ENCODE data around the gene RPTOR.

RPTOR gene

DNA sequence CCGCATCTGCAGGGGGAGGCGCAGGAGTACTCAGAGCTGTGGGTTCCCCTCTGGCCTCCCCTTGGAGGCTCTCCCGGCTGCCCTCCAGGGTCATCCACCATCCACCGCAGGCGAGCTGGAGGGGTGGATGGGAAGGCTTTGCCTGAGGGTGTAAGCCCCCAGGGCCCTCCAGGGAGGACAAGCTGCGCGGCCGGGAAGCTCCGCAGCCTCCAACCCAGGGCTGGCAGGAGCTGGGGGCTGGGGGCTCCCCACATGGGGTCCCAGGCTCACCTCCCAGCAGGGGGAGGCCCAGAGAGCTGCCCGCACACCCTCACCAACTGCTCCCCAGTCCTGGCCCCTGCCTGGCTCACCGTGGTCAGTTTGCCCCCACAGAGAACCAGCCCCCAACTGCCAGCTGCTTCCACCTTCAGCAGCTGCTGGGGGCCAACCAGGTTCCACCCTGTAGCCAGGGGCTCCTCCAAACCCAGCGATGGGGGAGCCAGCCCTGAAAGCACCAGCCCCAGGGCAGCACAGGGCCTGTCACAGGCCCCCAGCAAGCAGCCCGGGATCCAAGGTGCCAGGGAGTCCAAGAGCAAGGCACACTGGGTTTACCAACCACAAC lies 427.2 kb downstream of the RPTOR start:
- Histone ChIP-seq H3K9ac (ENCODE audit: low read length in 5 of 5) (no peak overlapping the region), H3K27me3 (ENCODE audit: control insufficient read depth in 5 of 5, insufficient read depth in 4 of 5, low read length in 5 of 5) (peaks cover 16 to 27% (median 24%) of the 10 kb centered on the region in 5 donors), H3K9me3 (ENCODE audit: control insufficient read depth in 5 of 5, low read length in 5 of 5) (no peaks in the 10 kb centered on the region), H3K4me3 (ENCODE audit: low read depth in 1 of 5, low read length in 5 of 5) (no peak overlapping the region), H3K4me1 (ENCODE audit: control insufficient read depth in 5 of 5, insufficient read depth in 5 of 5, low read length in 5 of 5) (peaks cover 10 to 30% (median 26%) of the 10 kb centered on the region in 5 donors), H3K36me3 (ENCODE audit: control insufficient read depth in 5 of 5, insufficient read depth in 5 of 5, low read length in 5 of 5) (no peaks in the 10 kb centered on the region), H3K27ac (ENCODE audit: low read depth, low read length) (no peak overlapping the region)

DNA sequence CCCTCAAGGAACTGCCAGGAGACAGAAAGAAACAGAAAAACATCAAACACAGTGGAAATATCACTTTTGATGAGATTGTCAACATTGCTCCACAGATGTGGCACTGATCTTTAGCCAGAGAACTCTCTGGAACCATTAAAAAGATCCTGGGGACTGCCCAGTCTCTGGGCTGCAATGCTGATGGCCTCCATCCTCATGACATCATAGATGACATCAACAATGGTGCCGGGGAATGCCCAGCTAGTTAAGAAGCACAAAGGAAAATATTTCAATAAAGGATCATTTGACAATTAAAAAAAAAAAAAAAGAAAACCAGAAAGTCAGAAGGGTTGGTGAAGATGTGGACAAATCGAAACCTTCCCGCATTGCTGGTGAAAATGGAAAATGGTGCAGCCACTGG lies 432.1 kb downstream of the RPTOR start:
- H3K4me1 ChIP-seq (ENCODE audit: control insufficient read depth in 5 of 5, insufficient read depth in 5 of 5, low read length in 5 of 5) = peaks cover 0 to 19% (median 3%) of the 10 kb centered on the region in 5 donors
- no peaks in the 10 kb centered on the region for H3K36me3 ChIP-seq (ENCODE audit: control insufficient read depth in 5 of 5, insufficient read depth in 5 of 5, low read length in 5 of 5)
- H3K27me3 ChIP-seq (ENCODE audit: control insufficient read depth in 5 of 5, insufficient read depth in 4 of 5, low read length in 5 of 5) = peaks cover 0 to 27% (median 16%) of the 10 kb centered on the region in 5 donors
- no peak overlapping the region for H3K27ac ChIP-seq (ENCODE audit: low read depth, low read length)
- no peak overlapping the region for H3K4me3 ChIP-seq (ENCODE audit: low read depth in 1 of 5, low read length in 5 of 5)
- H3K9me3 ChIP-seq (ENCODE audit: control insufficient read depth in 5 of 5, low read length in 5 of 5) = no peaks in the 10 kb centered on the region
- no peak overlapping the region for H3K9ac ChIP-seq (ENCODE audit: low read length in 5 of 5)

GRCh38 chr17:80977172-80977571 lies 432.5 kb downstream of the RPTOR start:
- Histone ChIP-seq H3K36me3 (ENCODE audit: control insufficient read depth in 5 of 5, insufficient read depth in 5 of 5, low read length in 5 of 5) (no peaks in the 10 kb centered on the region), H3K9me3 (ENCODE audit: control insufficient read depth in 5 of 5, low read length in 5 of 5) (no peaks in the 10 kb centered on the region), H3K4me1 (ENCODE audit: control insufficient read depth in 5 of 5, insufficient read depth in 5 of 5, low read length in 5 of 5) (peaks cover 0 to 23% (median 3%) of the 10 kb centered on the region in 5 donors), H3K4me3 (ENCODE audit: low read depth in 1 of 5, low read length in 5 of 5) (no peak overlapping the region), H3K27ac (ENCODE audit: low read depth, low read length) (no peak overlapping the region), H3K27me3 (ENCODE audit: control insufficient read depth in 5 of 5, insufficient read depth in 4 of 5, low read length in 5 of 5) (peaks cover 0 to 29% (median 15%) of the 10 kb centered on the region in 5 donors), H3K9ac (ENCODE audit: low read length in 5 of 5) (no peak overlapping the region)

GRCh38 chr17:80978499-80979497 lies 434.2 kb downstream of the RPTOR start:
- peaks cover 0 to 23% (median 3%) of the 10 kb centered on the region in 5 donors for H3K4me1 ChIP-seq (ENCODE audit: control insufficient read depth in 5 of 5, insufficient read depth in 5 of 5, low read length in 5 of 5)
- no peaks in the 10 kb centered on the region for H3K9me3 ChIP-seq (ENCODE audit: control insufficient read depth in 5 of 5, low read length in 5 of 5)
- no peak overlapping the region for H3K4me3 ChIP-seq (ENCODE audit: low read depth in 1 of 5, low read length in 5 of 5)
- peaks cover 0 to 29% (median 14%) of the 10 kb centered on the region in 5 donors for H3K27me3 ChIP-seq (ENCODE audit: control insufficient read depth in 5 of 5, insufficient read depth in 4 of 5, low read length in 5 of 5)
- H3K36me3 ChIP-seq (ENCODE audit: control insufficient read depth in 5 of 5, insufficient read depth in 5 of 5, low read length in 5 of 5) = no peaks in the 10 kb centered on the region
- H3K27ac ChIP-seq (ENCODE audit: low read depth, low read length) = no peak overlapping the region
- no peak overlapping the region for H3K9ac ChIP-seq (ENCODE audit: low read length in 5 of 5)

DNA sequence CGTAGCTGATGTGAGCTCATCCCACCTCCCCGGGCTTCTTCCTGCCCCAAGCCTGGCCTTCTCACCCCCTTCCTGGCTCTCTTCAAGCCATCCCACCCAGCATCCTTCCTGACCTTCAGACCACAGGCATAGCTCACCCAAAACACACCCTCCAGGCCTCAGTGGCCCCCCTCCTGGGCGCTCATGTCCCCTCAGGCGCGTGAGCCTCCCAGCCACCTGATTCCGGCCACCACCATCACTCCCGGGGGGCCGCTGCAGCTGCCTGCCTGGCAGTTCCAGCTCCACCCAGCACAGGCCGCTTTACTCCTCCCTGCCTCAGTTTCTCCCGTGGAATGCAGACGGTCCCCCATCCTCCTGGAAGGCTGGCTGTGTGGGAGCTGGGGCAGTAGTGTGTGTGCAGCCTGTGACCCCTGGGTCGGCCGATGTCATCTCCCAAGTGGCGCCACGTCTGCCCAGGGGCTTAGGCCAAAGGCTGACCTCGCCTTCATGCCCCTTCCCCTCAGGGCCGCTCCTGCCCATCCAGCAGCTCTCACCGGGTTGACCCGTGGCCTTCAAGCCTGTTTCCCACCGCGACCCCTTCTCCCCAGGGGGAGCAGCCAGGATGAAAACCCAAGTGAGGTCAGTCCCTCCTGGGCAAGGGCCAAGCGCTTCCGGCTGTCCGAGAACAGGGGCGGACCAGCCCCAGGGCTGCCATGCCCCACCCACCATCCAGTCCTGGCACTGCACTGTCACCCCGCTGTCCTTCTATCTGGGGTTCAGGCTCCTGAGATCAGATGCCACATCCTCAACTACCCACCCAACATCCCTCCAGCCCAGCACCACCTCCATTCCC lies 435.1 kb downstream of the RPTOR start:
- H3K9ac ChIP-seq (ENCODE audit: low read length in 5 of 5) = no peak overlapping the region

GRCh38 chr17:80980397-80981061 lies 435.9 kb downstream of the RPTOR start:
- Histone ChIP-seq H3K27ac (ENCODE audit: low read depth, low read length) (no peak overlapping the region), H3K27me3 (ENCODE audit: control insufficient read depth in 5 of 5, insufficient read depth in 4 of 5, low read length in 5 of 5) (peaks cover 0 to 29% (median 14%) of the 10 kb centered on the region in 5 donors), H3K9ac (ENCODE audit: low read length in 5 of 5) (no peak overlapping the region), H3K4me3 (ENCODE audit: low read depth in 1 of 5, low read length in 5 of 5) (no peak overlapping the region), H3K36me3 (ENCODE audit: control insufficient read depth in 5 of 5, insufficient read depth in 5 of 5, low read length in 5 of 5) (no peaks in the 10 kb centered on the region), H3K9me3 (ENCODE audit: control insufficient read depth in 5 of 5, low read length in 5 of 5) (no peaks in the 10 kb centered on the region), H3K4me1 (ENCODE audit: control insufficient read depth in 5 of 5, insufficient read depth in 5 of 5, low read length in 5 of 5) (peaks cover 0 to 27% (median 3%) of the 10 kb centered on the region in 5 donors)

More for the DNA sequence above, 435.1 kb downstream of the RPTOR start:
- peaks cover 0 to 29% (median 14%) of the 10 kb centered on the region in 5 donors for H3K27me3 ChIP-seq (ENCODE audit: control insufficient read depth in 5 of 5, insufficient read depth in 4 of 5, low read length in 5 of 5)
- H3K27ac ChIP-seq (ENCODE audit: low read depth, low read length) = no peak overlapping the region
- H3K9me3 ChIP-seq (ENCODE audit: control insufficient read depth in 5 of 5, low read length in 5 of 5) = no peaks in the 10 kb centered on the region
- H3K4me1 ChIP-seq (ENCODE audit: control insufficient read depth in 5 of 5, insufficient read depth in 5 of 5, low read length in 5 of 5) = peaks cover 0 to 27% (median 3%) of the 10 kb centered on the region in 5 donors
- no peak overlapping the region for H3K4me3 ChIP-seq (ENCODE audit: low read depth in 1 of 5, low read length in 5 of 5)
- no peaks in the 10 kb centered on the region for H3K36me3 ChIP-seq (ENCODE audit: control insufficient read depth in 5 of 5, insufficient read depth in 5 of 5, low read length in 5 of 5)

DNA sequence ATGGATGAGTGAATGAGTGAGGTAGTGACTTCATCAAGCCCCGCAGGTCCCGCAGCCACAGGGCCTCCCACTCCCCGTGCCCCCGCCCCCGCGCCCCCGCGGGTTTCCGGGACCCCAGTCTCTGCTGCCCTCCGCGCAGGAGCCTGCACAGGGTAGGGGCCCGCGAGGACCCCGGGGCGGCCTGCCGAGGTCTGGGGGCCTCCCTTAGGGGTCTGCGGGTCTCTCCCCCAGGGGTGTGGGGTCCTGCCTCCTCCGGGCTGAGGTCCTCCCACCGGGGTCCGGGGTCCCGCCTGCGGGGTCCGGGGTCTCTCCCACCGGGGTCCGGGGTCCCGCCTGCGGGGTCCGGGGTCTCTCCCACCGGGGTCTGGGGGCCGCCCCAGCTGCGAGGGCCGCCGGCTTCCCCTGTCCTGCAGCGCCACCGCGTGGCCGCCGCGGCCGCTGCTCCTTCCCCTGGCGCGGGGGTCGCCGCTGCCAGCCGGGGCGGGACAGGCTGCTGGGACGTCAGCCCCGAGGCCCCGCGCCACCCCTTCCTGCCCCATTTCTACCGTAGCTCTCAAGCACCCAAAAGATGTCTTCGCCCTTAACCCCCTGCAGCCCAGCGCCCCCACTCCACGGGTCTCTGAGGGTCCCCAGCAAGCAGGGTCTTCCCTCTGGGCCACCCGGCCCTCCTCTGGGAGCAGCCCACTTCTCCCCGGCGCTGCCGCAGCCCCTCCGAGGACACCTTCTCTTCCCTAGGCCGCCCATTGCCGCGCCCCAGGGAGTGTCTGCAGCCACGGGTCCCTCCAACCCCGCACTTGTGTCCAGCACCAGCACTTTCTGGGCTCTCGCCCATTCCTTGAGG lies 436.6 kb downstream of the RPTOR start:
- Histone ChIP-seq H3K9me3 (ENCODE audit: control insufficient read depth in 5 of 5, low read length in 5 of 5) (no peaks in the 10 kb centered on the region), H3K27me3 (ENCODE audit: control insufficient read depth in 5 of 5, insufficient read depth in 4 of 5, low read length in 5 of 5) (peaks cover 0 to 29% (median 14%) of the 10 kb centered on the region in 5 donors), H3K27ac (ENCODE audit: low read depth, low read length) (no peak overlapping the region), H3K4me1 (ENCODE audit: control insufficient read depth in 5 of 5, insufficient read depth in 5 of 5, low read length in 5 of 5) (peaks cover 0 to 27% (median 3%) of the 10 kb centered on the region in 5 donors), H3K9ac (ENCODE audit: low read length in 5 of 5) (no peak overlapping the region), H3K36me3 (ENCODE audit: control insufficient read depth in 5 of 5, insufficient read depth in 5 of 5, low read length in 5 of 5) (no peaks in the 10 kb centered on the region), H3K4me3 (ENCODE audit: low read depth in 1 of 5, low read length in 5 of 5) (no peak overlapping the region)

DNA sequence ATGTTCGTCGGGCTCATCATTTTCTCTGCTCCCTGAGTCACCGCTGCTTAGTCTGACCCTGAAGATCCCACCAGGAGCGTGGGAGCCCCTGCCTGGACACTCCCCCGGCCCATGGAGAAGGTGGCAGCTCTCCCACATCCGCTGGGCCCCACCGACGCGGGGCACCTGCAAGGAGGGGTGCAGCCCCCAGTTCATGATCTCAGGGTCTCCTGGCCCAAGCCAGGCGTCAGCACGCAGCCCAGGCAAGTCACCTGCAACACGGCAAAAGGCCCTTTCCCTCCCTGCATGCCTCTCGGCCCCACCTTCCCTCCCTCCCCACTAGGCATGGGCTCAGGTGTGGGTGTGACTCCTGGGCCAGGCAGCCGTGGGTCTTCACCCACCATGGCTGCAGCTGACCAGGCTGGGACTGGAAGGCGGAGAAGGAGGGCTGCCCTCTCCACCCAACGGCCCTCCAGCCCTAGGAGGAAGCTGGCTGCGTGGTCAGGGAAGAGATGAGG lies 437.3 kb downstream of the RPTOR start:
- Histone ChIP-seq H3K9me3 (ENCODE audit: control insufficient read depth in 5 of 5, low read length in 5 of 5) (no peaks in the 10 kb centered on the region), H3K4me3 (ENCODE audit: low read depth in 1 of 5, low read length in 5 of 5) (no peak overlapping the region), H3K4me1 (ENCODE audit: control insufficient read depth in 5 of 5, insufficient read depth in 5 of 5, low read length in 5 of 5) (peaks cover 0 to 31% (median 7%) of the 10 kb centered on the region in 5 donors), H3K27ac (ENCODE audit: low read depth, low read length) (no peak overlapping the region), H3K36me3 (ENCODE audit: control insufficient read depth in 5 of 5, insufficient read depth in 5 of 5, low read length in 5 of 5) (no peaks in the 10 kb centered on the region), H3K9ac (ENCODE audit: low read length in 5 of 5) (no peak overlapping the region), H3K27me3 (ENCODE audit: control insufficient read depth in 5 of 5, insufficient read depth in 4 of 5, low read length in 5 of 5) (peaks cover 0 to 29% (median 14%) of the 10 kb centered on the region in 5 donors)

All from subcutaneous abdominal adipose tissue (tissue), 5 donors.